ENCODE data around the gene H2AZ2. TPM values are rescaled to one million over a fixed set of nuclear protein-coding genes. Genes with fewer than 3 reads are reported as not detected.
"Not testable (repeated sequence)": the region's sequence is repeated elsewhere in the genome, so short reads cannot be mapped to it uniquely, and the experiment has no call there.

Gene H2AZ2
- total RNA-seq, 1 donor from 2014 or later: 257 TPM

- intact Hi-C loops (cut with micrococcal nuclease): no loop called here
These were observed 56.3 kb downstream of the H2AZ2 start for GRCh38 chr7:44791278-44792219.

GRCh38 chr7:44789990-44790389 is 57.9 kb downstream of the H2AZ2 start:
- intact Hi-C loops (cut with micrococcal nuclease): no loop called here

DNA sequence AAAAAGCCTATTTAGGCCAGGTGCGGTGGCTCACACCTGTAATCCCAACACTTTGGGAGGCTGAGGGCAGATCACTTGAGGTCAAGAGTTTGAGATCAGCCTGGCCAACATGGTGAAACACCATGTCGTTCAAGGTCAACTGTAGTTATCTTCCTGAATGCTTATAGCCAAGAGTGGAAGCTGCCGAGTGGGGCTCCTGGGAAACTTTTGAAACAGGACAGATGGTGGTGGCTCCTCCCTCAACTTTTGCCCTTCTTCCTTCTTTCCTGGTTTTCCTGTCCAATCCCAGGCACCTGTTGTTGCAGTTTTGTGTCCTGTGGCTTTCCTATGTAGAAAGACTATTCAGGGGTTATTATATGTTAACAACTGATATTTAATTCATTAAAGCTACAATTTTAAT is 60.1 kb downstream of the H2AZ2 start:
- intact Hi-C loops (cut with micrococcal nuclease): no loop called here

DNA sequence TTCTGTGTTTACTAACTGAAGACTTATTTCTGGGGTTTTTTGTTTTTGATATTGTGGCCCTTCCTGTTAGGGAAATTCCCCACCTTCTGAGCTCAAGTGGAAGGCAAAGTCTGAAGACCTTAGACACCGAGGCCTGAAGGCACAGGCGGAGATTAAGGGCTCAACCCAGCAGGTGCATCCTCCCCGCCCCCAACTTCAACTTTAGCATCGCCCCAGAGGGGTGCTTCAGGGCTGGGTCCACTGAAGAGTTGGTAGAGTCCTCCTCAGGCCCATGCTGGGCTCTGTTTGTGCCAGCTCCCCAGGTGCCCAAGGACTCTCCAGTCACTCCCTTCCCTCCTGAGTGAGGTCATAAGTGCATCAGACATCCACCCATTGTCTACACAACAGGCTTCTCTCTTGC is 60.8 kb downstream of the H2AZ2 start:
- intact Hi-C loops (cut with micrococcal nuclease): no loop called here

DNA sequence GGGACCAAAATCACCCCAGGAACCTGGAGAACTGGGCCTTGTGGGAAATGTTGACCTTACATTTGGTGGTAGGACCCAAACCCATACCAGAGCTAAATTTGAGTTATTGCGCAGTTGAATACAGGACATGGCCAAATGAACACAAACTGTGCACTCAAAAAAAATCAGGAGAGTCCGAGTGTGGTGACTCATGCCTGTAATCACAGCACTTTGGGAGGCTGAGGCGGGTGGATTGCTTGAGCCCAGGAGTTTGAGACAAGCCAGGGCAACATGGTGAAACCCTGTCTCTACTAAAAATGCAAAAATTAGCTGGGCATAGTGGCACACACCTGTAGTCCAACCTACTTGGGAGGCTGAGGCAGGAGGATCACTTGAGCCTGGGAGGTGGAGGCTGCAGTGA is 62.7 kb downstream of the H2AZ2 start:
- intact Hi-C loops (cut with micrococcal nuclease): not testable (repeated sequence)

DNA sequence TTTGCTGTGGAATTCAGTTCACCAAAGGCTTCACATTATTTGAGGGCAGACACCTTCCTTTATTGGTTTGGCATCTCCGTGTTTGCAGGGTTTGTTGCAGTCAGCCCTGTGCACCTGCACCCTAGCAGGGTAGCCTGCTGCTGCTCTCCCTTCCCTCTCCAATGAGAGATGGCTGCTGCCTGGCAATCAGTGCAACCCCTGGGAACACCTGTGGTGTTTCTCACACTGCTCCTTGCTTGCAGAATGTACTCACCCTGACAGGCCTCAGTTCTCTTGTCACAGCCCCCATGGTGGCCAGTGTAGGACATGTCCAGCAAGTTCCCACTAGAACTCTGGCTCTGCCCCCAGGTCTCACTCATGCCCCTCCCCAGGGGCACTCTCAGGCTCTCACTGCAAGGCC is 63.5 kb downstream of the H2AZ2 start:
- intact Hi-C loops (cut with micrococcal nuclease): no loop called here

GRCh38 chr7:44783407-44783806 is 64.5 kb downstream of the H2AZ2 start:
- intact Hi-C loops (cut with micrococcal nuclease): no loop called here

GRCh38 chr7:44782460-44782859 is 65.4 kb downstream of the H2AZ2 start:
- intact Hi-C loops (cut with micrococcal nuclease): no loop called here

Other genes with a start within 250 kb of the H2AZ2 start
- gene OGDH, start 241.5 kb downstream of the H2AZ2 start, total RNA-seq: 136 and 149 TPM in 2 replicates
- 230 and 234 TPM in 2 replicates for gene ZMIZ2, start 99.2 kb downstream of the H2AZ2 start, total RNA-seq
- 1,657 and 1,671 TPM in 2 replicates for gene PPIA, start 51.4 kb downstream of the H2AZ2 start, total RNA-seq
- gene PURB, start 37.4 kb upstream of the H2AZ2 start, total RNA-seq: 31.1 TPM in 2 replicates
- 398 and 403 TPM in 2 replicates for gene MYO1G, start 130.9 kb upstream of the H2AZ2 start, total RNA-seq
- 117 and 118 TPM in 2 replicates for gene CCM2, start 152.1 kb upstream of the H2AZ2 start, total RNA-seq
- gene NACAD, start 240.9 kb upstream of the H2AZ2 start, total RNA-seq: 0.05 TPM in 1 of 2 replicates, not detected in the other

All from T-helper 1 cell treated with Interleukin-12 subunit alpha and Interleukin-12 subunit beta and Interleukin-4 antibody, amounts not matched to agents 30 ng/mL and 1 ng/mL, for 36 hours (primary cell).